Glutamatergic neuron (in vitro differentiated cells): ENCODE results near the gene SLC6A18. TPM values are rescaled to one million over a fixed set of nuclear protein-coding genes. Genes with fewer than 3 reads are reported as not detected.

ENCODE experiments used
- DNase-seq: peaks from one replicate; pipeline ENCODE4 v3.0.0; 2022
- H3K27ac Mint-ChIP-seq: one replicate; pipeline ENCODE4 v1.8.0; 2020; ENCODE audit warnings: mild to moderate bottlenecking, mixed read lengths, inconsistent platforms; ENCODE audit not compliant: unreplicated experiment
- H3K27me3 Mint-ChIP-seq: one replicate; pipeline ENCODE4 v1.8.0; 2020; ENCODE audit warnings: mild to moderate bottlenecking, moderate library complexity, mixed read lengths, inconsistent platforms; ENCODE audit not compliant: unreplicated experiment
- H3K36me3 Mint-ChIP-seq: one replicate; pipeline ENCODE4 v1.8.0; 2020; ENCODE audit warnings: mild to moderate bottlenecking, mixed read lengths, inconsistent platforms; ENCODE audit not compliant: unreplicated experiment
- H3K4me1 Mint-ChIP-seq: one replicate; pipeline ENCODE4 v1.8.0; 2020; ENCODE audit warnings: mild to moderate bottlenecking, low read depth, mixed read lengths, inconsistent platforms; ENCODE audit not compliant: unreplicated experiment
- H3K4me3 Mint-ChIP-seq: one replicate; pipeline ENCODE4 v1.8.0; 2020; ENCODE audit warnings: mild to moderate bottlenecking, mixed read lengths, inconsistent platforms; ENCODE audit not compliant: unreplicated experiment
- H3K9me3 Mint-ChIP-seq: one replicate; pipeline ENCODE4 v1.8.0; 2020; ENCODE audit warnings: mild to moderate bottlenecking, moderate library complexity, mixed read lengths, inconsistent platforms; ENCODE audit not compliant: unreplicated experiment
- total RNA-seq: library from RNA; stranded (reverse); fragmentation: NEBNext Ultra II Directional; extraction: Animal tissue kit (Norgen Biotek cat#: 25700); gene quantifications from one replicate; pipeline ENCODE4 v1.2.1, GENCODE V29; 2021; ENCODE audit not compliant: unreplicated experiment
- TF ChIP-seq, protein P1 (sequence below): fragments of 200-600 bp; sonication (generic); IDR thresholded peaks from one replicate; pipeline ENCODE4 v1.5.0; 2021; ENCODE audit not compliant: partially characterized antibody, unreplicated experiment

The SLC6A18 gene
- total RNA-seq, 1 donor from 2014 or later = not detected

- TF ChIP-seq, protein P1, sequence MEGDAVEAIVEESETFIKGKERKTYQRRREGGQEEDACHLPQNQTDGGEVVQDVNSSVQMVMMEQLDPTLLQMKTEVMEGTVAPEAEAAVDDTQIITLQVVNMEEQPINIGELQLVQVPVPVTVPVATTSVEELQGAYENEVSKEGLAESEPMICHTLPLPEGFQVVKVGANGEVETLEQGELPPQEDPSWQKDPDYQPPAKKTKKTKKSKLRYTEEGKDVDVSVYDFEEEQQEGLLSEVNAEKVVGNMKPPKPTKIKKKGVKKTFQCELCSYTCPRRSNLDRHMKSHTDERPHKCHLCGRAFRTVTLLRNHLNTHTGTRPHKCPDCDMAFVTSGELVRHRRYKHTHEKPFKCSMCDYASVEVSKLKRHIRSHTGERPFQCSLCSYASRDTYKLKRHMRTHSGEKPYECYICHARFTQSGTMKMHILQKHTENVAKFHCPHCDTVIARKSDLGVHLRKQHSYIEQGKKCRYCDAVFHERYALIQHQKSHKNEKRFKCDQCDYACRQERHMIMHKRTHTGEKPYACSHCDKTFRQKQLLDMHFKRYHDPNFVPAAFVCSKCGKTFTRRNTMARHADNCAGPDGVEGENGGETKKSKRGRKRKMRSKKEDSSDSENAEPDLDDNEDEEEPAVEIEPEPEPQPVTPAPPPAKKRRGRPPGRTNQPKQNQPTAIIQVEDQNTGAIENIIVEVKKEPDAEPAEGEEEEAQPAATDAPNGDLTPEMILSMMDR = no peak
- Mint-ChIP-seq H3K4me1 (no peaks in the 10 kb centered on the region), H3K27ac (no peak overlapping the region), H3K9me3 (peaks cover 3% of the 10 kb centered on the region), H3K27me3 (peaks cover 15% of the 10 kb centered on the region), H3K36me3 (peaks cover 4% of the 10 kb centered on the region), H3K4me3 (no peak overlapping the region)
- no peak for DNase-seq
Measured at GRCh38 chr5:1218351-1219080, 6.7 kb upstream of the SLC6A18 start.

DNA sequence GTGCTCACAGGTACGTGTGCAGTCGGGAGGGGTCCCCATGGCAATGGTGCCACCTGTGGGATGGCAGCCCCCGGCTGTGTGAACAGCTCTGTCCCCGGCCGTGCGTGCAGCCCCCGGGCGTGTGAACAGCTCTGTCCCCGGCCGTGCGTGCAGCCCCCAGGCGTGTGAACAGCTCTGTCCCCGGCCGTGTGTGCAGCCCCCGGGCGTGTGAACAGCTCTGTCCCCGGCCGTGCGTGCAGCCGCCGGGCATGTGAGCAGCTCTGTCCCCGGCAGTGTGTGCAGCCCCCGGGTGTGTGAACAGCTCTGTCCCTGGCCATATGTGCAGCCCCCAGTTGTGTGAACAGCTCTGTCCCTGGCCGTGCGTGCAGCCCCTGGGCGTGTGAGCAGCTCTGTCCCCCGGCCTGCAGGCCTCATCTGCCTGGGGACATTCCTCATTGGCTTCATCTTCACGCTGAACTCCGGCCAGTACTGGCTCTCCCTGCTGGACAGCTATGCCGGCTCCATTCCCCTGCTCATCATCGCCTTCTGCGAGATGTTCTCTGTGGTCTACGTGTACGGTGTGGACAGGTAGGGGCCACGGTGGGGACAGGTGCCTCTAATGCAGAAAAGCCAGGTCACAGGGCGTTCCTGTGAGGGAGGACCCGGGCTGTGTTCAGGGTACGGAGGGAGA is 5.9 kb upstream of the SLC6A18 start:
- TF ChIP-seq, protein P1 = no peak
- Mint-ChIP-seq H3K27me3 (peaks cover 15% of the 10 kb centered on the region), H3K9me3 (peaks cover 3% of the 10 kb centered on the region), H3K4me3 (no peak overlapping the region), H3K36me3 (peaks cover 4% of the 10 kb centered on the region), H3K27ac (no peak overlapping the region), H3K4me1 (no peaks in the 10 kb centered on the region)
- no peak for DNase-seq

DNA sequence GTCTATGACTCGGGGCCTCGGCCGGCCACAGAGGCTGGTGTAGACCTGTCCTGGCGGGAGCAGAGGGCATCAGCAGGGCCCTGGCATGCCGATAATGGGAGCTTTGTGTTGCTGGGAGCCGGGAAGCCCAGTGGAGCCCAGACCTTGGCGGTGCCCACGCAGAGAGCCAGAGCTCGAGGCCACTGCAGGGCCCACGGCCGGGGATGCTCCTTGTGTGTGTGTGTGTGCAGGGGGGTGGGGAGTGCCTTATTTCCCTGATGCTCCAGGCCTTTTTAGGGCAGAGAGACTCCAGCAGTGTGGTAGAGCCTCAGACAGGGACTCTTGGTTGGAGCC is 5.4 kb upstream of the SLC6A18 start:
- Mint-ChIP-seq H3K36me3 (peaks cover 4% of the 10 kb centered on the region), H3K4me3 (no peak overlapping the region), H3K27ac (no peak overlapping the region), H3K27me3 (peaks cover 16% of the 10 kb centered on the region), H3K9me3 (peaks cover 3% of the 10 kb centered on the region), H3K4me1 (no peaks in the 10 kb centered on the region)
- TF ChIP-seq, protein P1 = no peak
- DNase-seq = no peak

GRCh38 chr5:1220351-1220750 is 4.8 kb upstream of the SLC6A18 start:
- DNase-seq = no peak
- Mint-ChIP-seq H3K4me3 (no peak overlapping the region), H3K4me1 (no peaks in the 10 kb centered on the region), H3K27me3 (peaks cover 15% of the 10 kb centered on the region), H3K36me3 (peaks cover 4% of the 10 kb centered on the region), H3K9me3 (peaks cover 3% of the 10 kb centered on the region), H3K27ac (no peak overlapping the region)
- TF ChIP-seq, protein P1 = no peak

DNA sequence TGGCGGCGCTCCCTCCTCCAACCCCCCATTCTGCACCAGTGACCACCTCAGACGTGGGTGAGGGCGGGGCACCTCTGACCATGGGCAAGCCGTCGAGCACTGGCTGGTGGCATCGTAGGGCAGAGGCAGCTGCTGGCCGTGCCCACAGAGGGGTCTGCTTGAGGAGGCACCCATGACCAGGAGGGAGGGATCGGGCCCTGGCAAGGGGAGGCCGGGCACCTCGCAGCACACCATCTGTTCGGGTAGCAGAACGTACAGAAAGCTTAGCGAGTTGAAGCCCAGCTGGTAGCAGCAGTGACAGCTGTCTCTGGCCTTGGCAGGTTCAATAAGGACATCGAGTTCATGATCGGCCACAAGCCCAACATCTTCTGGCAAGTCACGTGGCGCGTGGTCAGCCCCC is 4.3 kb upstream of the SLC6A18 start:
- peaks cover 2% of the 10 kb centered on the region for H3K36me3 Mint-ChIP-seq
- no peak overlapping the region for H3K4me3 Mint-ChIP-seq
- TF ChIP-seq, protein P1 = no peak
- H3K4me1 Mint-ChIP-seq = no peaks in the 10 kb centered on the region
- DNase-seq = no peak
- H3K9me3 Mint-ChIP-seq = peaks cover 2% of the 10 kb centered on the region
- peaks cover 12% of the 10 kb centered on the region for H3K27me3 Mint-ChIP-seq
- H3K27ac Mint-ChIP-seq = no peak overlapping the region
